PC-3 (cell line): ENCODE data around the gene SYK. TPM values are rescaled to one million over a fixed set of nuclear protein-coding genes. Genes with fewer than 3 reads are reported as not detected.
"Not testable (repeated sequence)": the region's sequence is repeated elsewhere in the genome, so short reads cannot be mapped to it uniquely, and the experiment has no call there.

Experiments
- ATAC-seq: fragments of 200-7000 bp; cut with Tn5 transposase; 2 replicates; pipeline ENCODE4 v1.9.1; 2020; ENCODE audit warnings: mild to moderate bottlenecking, moderate library complexity
- BruUV-seq: library from RNA; stranded (reverse); fragments of 400-500 nt; replicated peaks from 2 replicates; lab custom pipeline; 2021; lab: Mats Ljungman, UMichigan
- CTCF ChIA-PET: fragments of 300-600 bp; sonication (Branson Sonifier 250); formaldehyde crosslinking; loops from one replicate; lab custom pipeline; 2022; ENCODE audit warnings: antibody characterized with exemption; lab: Charles Lee
- POLR2A ChIA-PET: fragments of 300-600 bp; sonication (Branson Sonifier 250); formaldehyde crosslinking; loops from one replicate; lab custom pipeline; 2022; ENCODE audit warnings: antibody characterized with exemption; ENCODE audit not compliant: unreplicated experiment; lab: Charles Lee
- DNase-seq: peaks from one replicate; pipeline ENCODE4 v3.0.0-alpha.2; 2015
- H2AFZ ChIP-seq: fragments of 300-600 bp; sonication (generic); 2 replicates; pipeline ENCODE4 v1.6.0; 2016; ENCODE audit warnings: antibody characterized with exemption, low read length
- H3F3A ChIP-seq: fragments of 300-600 bp; sonication (generic); one replicate; pipeline ENCODE4 v1.6.0; 2017; ENCODE audit warnings: antibody characterized with exemption, low read length, control low read depth, mild to moderate bottlenecking; ENCODE audit not compliant: unreplicated experiment
- H3K27ac ChIP-seq: fragments of 300-600 bp; sonication (generic); 2 replicates; pipeline ENCODE4 v1.5.1; 2016; ENCODE audit warnings: mild to moderate bottlenecking, low read length
- H3K27me3 ChIP-seq: fragments of 300-600 bp; sonication (generic); 2 replicates; pipeline ENCODE4 v1.6.1; 2016; ENCODE audit warnings: low read length, mixed read lengths
- H3K36me3 ChIP-seq: fragments of 300-600 bp; sonication (generic); 2 replicates; pipeline ENCODE4 v1.6.1; 2016; ENCODE audit warnings: low read depth, mixed run types, low read length, mixed read lengths
- H3K4me1 ChIP-seq: fragments of 300-600 bp; sonication (generic); 2 replicates; pipeline ENCODE4 v1.5.1; 2016; ENCODE audit warnings: low read length; ENCODE audit not compliant: insufficient read depth
- H3K4me2 ChIP-seq: fragments of 300-600 bp; sonication (generic); 2 replicates; pipeline ENCODE4 v1.6.0; 2016; ENCODE audit warnings: low read length
- H3K4me3 ChIP-seq: fragments of 300-600 bp; sonication (generic); 2 replicates; pipeline ENCODE4 v1.5.1; 2016; ENCODE audit warnings: mild to moderate bottlenecking, low read length, mixed read lengths
- H3K79me2 ChIP-seq: fragments of 300-600 bp; sonication (generic); 2 replicates; pipeline ENCODE4 v1.6.1; 2017; ENCODE audit warnings: low read length, mixed read lengths
- H3K9ac ChIP-seq: fragments of 300-600 bp; sonication (generic); 2 replicates; pipeline ENCODE4 v1.6.0; 2016; ENCODE audit warnings: mild to moderate bottlenecking, low read length
- H3K9me2 ChIP-seq: fragments of 300-600 bp; sonication (generic); replicated peaks from 2 replicates; pipeline ENCODE4 v1.6.1; 2016; ENCODE audit warnings: mixed run types, low read length, mixed read lengths
- H3K9me3 ChIP-seq: fragments of 300-600 bp; sonication (generic); 2 replicates; pipeline ENCODE4 v1.6.1; 2016; ENCODE audit warnings: low read length, mixed read lengths
- H4K20me1 ChIP-seq: fragments of 300-600 bp; sonication (generic); 2 replicates; pipeline ENCODE4 v1.6.1; 2016; ENCODE audit warnings: low read length, mixed read lengths
- CTCF ChIP-seq: fragments of 300-600 bp; sonication (generic); conservative IDR thresholded peaks from 2 replicates; pipeline ENCODE4 v1.5.1; 2017; ENCODE audit warnings: antibody characterized with exemption, low read depth, mild to moderate bottlenecking, low read length
- EZH2 ChIP-seq: fragments of 300-600 bp; sonication (generic); IDR thresholded peaks from one replicate; pipeline ENCODE4 v1.6.1; 2017; ENCODE audit warnings: antibody characterized with exemption, mild to moderate bottlenecking, low read length; ENCODE audit not compliant: unreplicated experiment
- EZH2phosphoT487 ChIP-seq: fragments of 300-600 bp; sonication (generic); IDR thresholded peaks from 2 replicates; pipeline ENCODE4 v1.6.1; 2018; ENCODE audit warnings: mild to moderate bottlenecking, antibody characterized with exemption, low read length, borderline replicate concordance
- intact Hi-C: fragments of 100-400 bp; cut with micrococcal nuclease; formaldehyde crosslinking; loops from 2 replicates; pipeline ENCODE4 v1.9.0; 2023
- total RNA-seq: library from RNA; depleted of rRNA; stranded (reverse); fragments of >200 nt; gene quantifications from 2 replicates; pipeline ENCODE4 v1.2.3, GENCODE V29; 2014

The SYK gene
- total RNA-seq, 1 experiment from 2014 or later = 12.9 TPM

- Histone ChIP-seq H2AFZ (no peak overlapping the region), H3K4me3 (no peak overlapping the region), H3K9ac (no peak overlapping the region), H3K79me2 (no peaks in the 10 kb centered on the region), H3K27ac (no peak overlapping the region), H4K20me1 (no peaks in the 10 kb centered on the region), H3K36me3 (no peaks in the 10 kb centered on the region), H3K27me3 (no peaks in the 10 kb centered on the region), H3K9me3 (no peaks in the 10 kb centered on the region), H3K9me2 (no peaks in the 10 kb centered on the region), H3F3A (no peaks in the 10 kb centered on the region), H3K4me1 (no peaks in the 10 kb centered on the region), H3K4me2 (no peak overlapping the region)
- no peak for TF ChIP-seq EZH2phosphoT487
- no peak for TF ChIP-seq CTCF
- TF ChIP-seq EZH2 = no peak
- intact Hi-C loops = no loop called here
- DNase-seq = no peak
- no peak for ATAC-seq
- BruUV-seq = no TSS peak
- ChIA-PET POLR2A (no interaction called here), CTCF (no interaction called here)
Measured at GRCh38 chr9:90787771-90788460, 13.7 kb upstream of the SYK start.

GRCh38 chr9:90788527-90788926 is 13.1 kb upstream of the SYK start:
- H3K9me3 ChIP-seq, H3K79me2 ChIP-seq, H3K4me1 ChIP-seq, ATAC-seq, POLR2A ChIA-PET, H3K9ac ChIP-seq, H3K4me2 ChIP-seq, DNase-seq, H4K20me1 ChIP-seq, H3K4me3 ChIP-seq, BruUV-seq, CTCF ChIA-PET, H3F3A ChIP-seq, H3K36me3 ChIP-seq, H3K27ac ChIP-seq, intact Hi-C loops, H3K9me2 ChIP-seq, H3K27me3 ChIP-seq, H2AFZ ChIP-seq: not testable (repeated sequence)

GRCh38 chr9:90789408-90789807 is 12.2 kb upstream of the SYK start:
- ATAC-seq (no peak), DNase-seq (no peak)
- Histone ChIP-seq H3K4me1 (no peaks in the 10 kb centered on the region), H3K36me3 (no peaks in the 10 kb centered on the region), H2AFZ (no peak overlapping the region), H3K27ac (no peak overlapping the region), H3K4me2 (no peak overlapping the region), H3K9me3 (no peaks in the 10 kb centered on the region), H3F3A (no peaks in the 10 kb centered on the region), H3K79me2 (no peaks in the 10 kb centered on the region), H3K4me3 (no peak overlapping the region), H4K20me1 (no peaks in the 10 kb centered on the region), H3K9me2 (no peaks in the 10 kb centered on the region), H3K9ac (no peak overlapping the region), H3K27me3 (no peaks in the 10 kb centered on the region)
- no TSS peak for BruUV-seq
- ChIA-PET CTCF (no interaction called here), POLR2A (no interaction called here)
- TF ChIP-seq EZH2 (no peak), CTCF (no peak), EZH2phosphoT487 (no peak)
- intact Hi-C loops = no loop called here
